K562 (cell line): Measurements from ENCODE around the gene DLGAP1. TPM values are rescaled to one million over a fixed set of nuclear protein-coding genes. Genes with fewer than 3 reads are reported as not detected.

Source experiments
- CBFA2T2 ChIP-seq: fragments of 450-650 bp; conservative IDR thresholded peaks from 2 replicates; pipeline ENCODE4 v1.6.1; 2017; ENCODE audit warnings: mild to moderate bottlenecking
- FOXP1 ChIP-seq: sonication (generic); formaldehyde crosslinking; IDR thresholded peaks from 2 replicates; pipeline ENCODE4 v1.8.0; 2022; ENCODE audit warnings: mild to moderate bottlenecking, missing genetic modification reagents
- GMEB1 ChIP-seq: fragments of 250-450 bp; sonication (Bioruptor Pico); IDR thresholded peaks from 2 replicates; pipeline ENCODE4 v1.4.0; 2020; ENCODE audit warnings: mild to moderate bottlenecking
- HMGXB4 ChIP-seq: sonication (generic); formaldehyde crosslinking; IDR thresholded peaks from 2 replicates; pipeline ENCODE4 v1.8.1; 2023; ENCODE audit warnings: mild to moderate bottlenecking, missing genetic modification reagents
- JUN ChIP-seq, 2 experiments: sonication (generic) in 1 of 2; formaldehyde crosslinking in 1 of 2; IDR thresholded peaks; 2 replicates each; pipeline versions ENCODE4 v1.6.1 to v1.8.0; 2012 to 2022; ENCODE audit warnings: borderline replicate concordance in 2 of 2, mild to moderate bottlenecking in 2 of 2, improper control_type of control experiment in 1 of 2, low read depth in 1 of 2, low read length in 1 of 2, missing genetic modification reagents in 1 of 2
- KLF10 ChIP-seq: fragments of 250-450 bp; sonication (Bioruptor Pico); IDR thresholded peaks from 2 replicates; pipeline ENCODE4 v1.6.1; 2021; ENCODE audit warnings: matching md5 sums
- MITF ChIP-seq: IDR thresholded peaks from 2 replicates; pipeline ENCODE4 v1.6.1; 2014; ENCODE audit warnings: antibody characterized with exemption
- PKNOX1 ChIP-seq: fragments of 450-650 bp; IDR thresholded peaks from 2 replicates; pipeline ENCODE4 v1.6.1; 2016
- POLR2AphosphoS5 ChIP-seq: IDR thresholded peaks from 2 replicates; pipeline ENCODE4 v1.6.1; 2011; ENCODE audit warnings: mild to moderate bottlenecking, low read depth, low read length, moderate library complexity; ENCODE audit not compliant: control insufficient read depth, insufficient read depth
- PYGO2 ChIP-seq: fragments of 450-650 bp; IDR thresholded peaks from 2 replicates; pipeline ENCODE4 v1.6.1; 2016; ENCODE audit warnings: mild to moderate bottlenecking, missing genetic modification characterization, moderate library complexity, missing compliant biosample characterization
- RNF2 ChIP-seq: sonication (generic); IDR thresholded peaks from 2 replicates; pipeline ENCODE4 v1.6.1; 2016
- SP1 ChIP-seq: sonication (generic); formaldehyde crosslinking; IDR thresholded peaks from 2 replicates; pipeline ENCODE4 v1.8.1; 2022; ENCODE audit warnings: mild to moderate bottlenecking, missing genetic modification reagents
- TFAP4 ChIP-seq: sonication (generic); formaldehyde crosslinking; IDR thresholded peaks from 2 replicates; pipeline ENCODE4 v1.8.0; 2022; ENCODE audit warnings: missing genetic modification reagents, mild to moderate bottlenecking, moderate library complexity, borderline replicate concordance
- ZNF175 ChIP-seq: fragments of 200-800 bp; sonication (Bioruptor generic); IDR thresholded peaks from 2 replicates; pipeline ENCODE4 v1.6.1; 2016; ENCODE audit warnings: low read depth, mild to moderate bottlenecking, missing genetic modification characterization, missing compliant biosample characterization
- ZNF512 ChIP-seq: IDR thresholded peaks from 2 replicates; pipeline ENCODE4 v1.6.1; 2016; ENCODE audit warnings: missing genetic modification characterization, missing compliant biosample characterization
- ZNF740 ChIP-seq, 3 experiments: fragments of 200-800 bp in 1 of 3; sonication (Bioruptor generic) in 1 of 3; sonication (generic) in 1 of 3; formaldehyde crosslinking in 1 of 3; IDR thresholded peaks; 2 replicates each; pipeline versions ENCODE4 v1.6.1 to v1.8.0; 2016 to 2022; ENCODE audit warnings: mild to moderate bottlenecking in 2 of 3, missing compliant biosample characterization in 2 of 3, missing genetic modification characterization in 2 of 3, missing genetic modification reagents in 1 of 3
- polyA plus RNA-seq, 8 experiments: library from polyadenylated mRNA; depleted of rRNA in 4 of 8; stranded (reverse) in 5 of 8; unstranded in 3 of 8; fragments of >200 nt; fragmentation: Nextera tagmentation in 2 of 8; fragmentation: Illumina TruSeq in 1 of 8; extraction: Ambion mirVana in 2 of 8; extraction: Trizol in 1 of 8; gene quantifications; 2 replicates each; pipeline versions ENCODE4 v1.2.1 to v1.2.3, GENCODE V29; 2011 to 2014; ENCODE audit warnings: inconsistent platforms in 1 of 8, missing spikeins in 1 of 8
- total RNA-seq, 7 experiments: library from RNA; depleted of rRNA in 6 of 7; stranded (reverse); fragments of >200 nt in 6 of 7; fragmentation: Illumina TruSeq in 2 of 7; extraction: Trizol in 2 of 7; gene quantifications; 2 replicates each; pipeline versions ENCODE4 v1.2.1 to v1.2.3, GENCODE V29; 2011 to 2021; ENCODE audit warnings: low replicate concordance in 1 of 7

Gene DLGAP1
- total and polyA plus RNA-seq, 9 of the 15 experiments (the other 6 are each of a cell fraction or from before 2014, with no cell fraction given): 0.04 to 0.22 (median 0.08) TPM

- TF ChIP-seq ZNF740 (CRISPR knock-in tag; IDR thresholded peaks at IDR 0.05) (no peak), ZNF740 (tag; IDR thresholded peaks at IDR 0.05) (no peak), FOXP1 (CRISPR knock-in tag) (no peak), ZNF512 (tag) (no peak), HMGXB4 (0 out of 2 replicates have a peak, but pooled peaks have one; percentile 33), JUN (IDR thresholded peaks at IDR 0.05; ENCODE audit: borderline replicate concordance, low read depth, low read length) (no peak), JUN (CRISPR knock-in tag; IDR thresholded peaks at IDR 0.05; ENCODE audit: borderline replicate concordance) (peak; percentile 79; the same call in 1 of the 2 replicates), RNF2 (no peak), CBFA2T2 (no peak), PKNOX1 (no peak), POLR2AphosphoS5 (no peak), KLF10 (CRISPR knock-in tag) (no peak), GMEB1 (CRISPR knock-in tag) (no peak), MITF (no peak), TFAP4 (CRISPR knock-in tag) (peak; percentile 23), ZNF175 (CRISPR knock-in tag) (no peak), SP1 (CRISPR knock-in tag) (no peak), PYGO2 (no peak)
These were observed 1001.4 kb downstream of the DLGAP1 start (continued) for GRCh38 chr18:3453540-3454364.
